CD14-positive monocyte (primary cell): Measurements from ENCODE around the gene ASMTL. TPM values are rescaled to one million over a fixed set of nuclear protein-coding genes. Genes with fewer than 3 reads are reported as not detected.
A peak's percentile ranks its signal among the peaks of the same experiment; 100 is the strongest.
"Not testable (repeated sequence)": the region's sequence is repeated elsewhere in the genome, so short reads cannot be mapped to it uniquely, and the experiment has no call there.

Experiments used
- DNase-seq, 3 donors: peaks; one replicate each; pipeline ENCODE4 v3.0.0-alpha.2; 2011 to 2022
- H2AFZ ChIP-seq: 2 replicates; pipeline ENCODE4 v1.6.0; 2012; ENCODE audit warnings: mild to moderate bottlenecking, low read depth, low read length, inconsistent platforms; ENCODE audit not compliant: insufficient read depth, poor library complexity, severe bottlenecking
- H3K27ac ChIP-seq, 2 donors: 1 replicate in 1 of 2; 2 replicates in 1 of 2; pipeline ENCODE4 v1.5.1; 2012 to 2013; ENCODE audit warnings: low read length in 2 of 2, control low read depth in 1 of 2, inconsistent platforms in 1 of 2, low read depth in 1 of 2, mild to moderate bottlenecking in 1 of 2
- H3K27me3 ChIP-seq, 2 donors: one replicate each; pipeline versions ENCODE4 v1.6.0 to v1.6.1; 2011 to 2013; ENCODE audit warnings: low read length in 2 of 2; ENCODE audit not compliant: control insufficient read depth in 2 of 2, insufficient read depth in 2 of 2
- H3K36me3 ChIP-seq, 2 donors: replicated peaks in 1 of 2; 1 replicate in 1 of 2; 2 replicates in 1 of 2; pipeline versions ENCODE4 v1.5.1 to v1.6.1; 2012 to 2013; ENCODE audit warnings: low read length in 2 of 2, control low read depth in 1 of 2, inconsistent platforms in 1 of 2, mild to moderate bottlenecking in 1 of 2; ENCODE audit not compliant: insufficient read depth in 2 of 2, control insufficient read depth in 1 of 2
- H3K4me1 ChIP-seq, 2 donors: 1 replicate in 1 of 2; 2 replicates in 1 of 2; pipeline versions ENCODE4 v1.5.1 to v1.6.1; 2012 to 2013; ENCODE audit warnings: low read length in 2 of 2, control low read depth in 1 of 2, inconsistent platforms in 1 of 2, mild to moderate bottlenecking in 1 of 2, moderate library complexity in 1 of 2; ENCODE audit not compliant: insufficient read depth in 2 of 2, control insufficient read depth in 1 of 2
- H3K4me2 ChIP-seq: replicated peaks from 2 replicates; pipeline ENCODE3; 2012; ENCODE audit warnings: low read length, moderate library complexity, mild to moderate bottlenecking; ENCODE audit not compliant: poor library complexity, severe bottlenecking; ENCODE audit errors: extremely low read depth
- H3K4me3 ChIP-seq, 3 experiments: fragments of 200-600 bp in 1 of 3; sonication (generic) in 1 of 3; replicated peaks in 1 of 3; 1 replicate in 2 of 3; 2 replicates in 1 of 3; pipeline ENCODE4 v1.5.1; 2011 to 2013; ENCODE audit warnings: low read length in 3 of 3, mild to moderate bottlenecking in 3 of 3, control low read depth in 2 of 3, low read depth in 2 of 3, inconsistent platforms in 1 of 3, moderate library complexity in 1 of 3
- H3K79me2 ChIP-seq: 2 replicates; pipeline ENCODE4 v1.6.0; 2012; ENCODE audit warnings: mild to moderate bottlenecking, control low read depth, inconsistent platforms, low read length, moderate library complexity; ENCODE audit not compliant: insufficient read depth
- H3K9ac ChIP-seq: 2 replicates; pipeline ENCODE4 v1.6.0; 2017; ENCODE audit warnings: low read length, mild to moderate bottlenecking; ENCODE audit not compliant: insufficient read depth, poor library complexity, severe bottlenecking
- H3K9me3 ChIP-seq, 2 donors: replicated peaks in 1 of 2; 1 replicate in 1 of 2; 2 replicates in 1 of 2; pipeline versions ENCODE4 v1.5.1 to v1.6.1; 2012 to 2013; ENCODE audit warnings: low read length in 2 of 2, control low read depth in 1 of 2; ENCODE audit not compliant: control insufficient read depth in 1 of 2, insufficient read depth in 1 of 2
- H4K20me1 ChIP-seq: 2 replicates; pipeline ENCODE4 v1.6.0; 2012; ENCODE audit warnings: mild to moderate bottlenecking, low read length, control low read depth, moderate library complexity; ENCODE audit not compliant: insufficient read depth
- H3K27ac Mint-ChIP-seq, 7 donors: one replicate each; pipeline ENCODE4 v1.8.0; 2020; ENCODE audit warnings: mild to moderate bottlenecking in 7 of 7, mixed read lengths in 7 of 7, moderate library complexity in 6 of 7, inconsistent platforms in 2 of 7
- H3K27me3 Mint-ChIP-seq, 3 donors: one replicate each; pipeline ENCODE4 v1.8.0; 2021 to 2022; ENCODE audit warnings: low read depth in 3 of 3, mild to moderate bottlenecking in 3 of 3, mixed read lengths in 3 of 3, moderate library complexity in 3 of 3, inconsistent platforms in 1 of 3
- H3K36me3 Mint-ChIP-seq, 2 donors: one replicate each; pipeline ENCODE4 v1.8.0; 2020; ENCODE audit warnings: mixed read lengths in 2 of 2, inconsistent platforms in 1 of 2, mild to moderate bottlenecking in 1 of 2
- H3K4me1 Mint-ChIP-seq: one replicate; pipeline ENCODE4 v1.8.0; 2020; ENCODE audit warnings: mild to moderate bottlenecking, mixed read lengths
- H3K4me3 Mint-ChIP-seq, 2 donors: one replicate each; pipeline ENCODE4 v1.8.0; 2020; ENCODE audit warnings: mild to moderate bottlenecking in 2 of 2, mixed read lengths in 2 of 2, moderate library complexity in 1 of 2
- H3K9me3 Mint-ChIP-seq, 7 donors: one replicate each; pipeline ENCODE4 v1.8.0; 2020 to 2022; ENCODE audit warnings: mixed read lengths in 7 of 7, mild to moderate bottlenecking in 6 of 7, moderate library complexity in 6 of 7, inconsistent platforms in 2 of 7
- CTCF ChIP-seq: fragments of 200-600 bp; IDR thresholded peaks from one replicate; pipeline ENCODE4 v1.8.0; 2022; ENCODE audit warnings: antibody characterized with exemption, mild to moderate bottlenecking
- WGBS: methylation state at CpG from one replicate; pipeline ENCODE4 v1.1.5; 2013; ENCODE audit warnings: missing lambda C conversion rate; ENCODE audit not compliant: insufficient coverage; 5-methylcytosine and 5-hydroxymethylcytosine counted together
- intact Hi-C, 2 donors: fragments of 100-400 bp; cut with micrococcal nuclease; formaldehyde crosslinking; loops; one replicate each; pipeline versions ENCODE4 v1.15.0 to v1.15.1; 2023
- polyA plus RNA-seq, 3 donors: library from polyadenylated mRNA; depleted of rRNA in 1 of 3; unstranded in 2 of 3; stranded (reverse) in 1 of 3; fragments of 300-500 nt in 2 of 3; fragments of >200 nt in 1 of 3; fragmentation: Illumina TruSeq in 2 of 3; gene quantifications; 1 replicate in 2 of 3; 2 replicates in 1 of 3; pipeline ENCODE4 v1.2.3, GENCODE V29; 2012 to 2021

The ASMTL gene
- polyA plus RNA-seq, 3 donors = 19.0 to 31.5 (median 31.0) TPM

- WGBS = 88% methylated on average over 9 of the region's 9 CpGs
- Histone ChIP-seq H3K36me3 (no peaks in the 10 kb centered on the region), H3K4me1 (peaks cover 13 to 16% of the 10 kb centered on the region in 2 donors), H3K27ac (no peak overlapping the region), H2AFZ (no peak overlapping the region), H3K27me3 (no peaks in the 10 kb centered on the region), H3K79me2 (peaks cover 22% of the 10 kb centered on the region), H3K9ac (no peak overlapping the region), H3K4me2 (no peak overlapping the region), H3K9me3 (peaks cover 19 to 41% of the 10 kb centered on the region in 2 donors), H3K4me3 (no peak overlapping the region), H4K20me1 (peaks cover 26% of the 10 kb centered on the region)
- TF ChIP-seq CTCF = no peak
- H3K4me3 Mint-ChIP-seq = no peak overlapping the region
- no peak for DNase-seq
- intact Hi-C loops = loop anchor here in 1 of 2 donors (5.0 kb wide), 1 partner anchor 47 kb away; no protein-coding TSS in a partner anchor
- H3K36me3 Mint-ChIP-seq = peaks cover 15 to 33% of the 10 kb centered on the region in 2 donors
- peaks cover 5% of the 10 kb centered on the region for H3K4me1 Mint-ChIP-seq
- H3K9me3 Mint-ChIP-seq = peaks cover 35 to 50% (median 45%) of the 10 kb centered on the region in 7 donors
- H3K27ac Mint-ChIP-seq = peak overlapping the region in 1 of 7 donors; percentile 7
- peaks cover 0 to 4% (median 4%) of the 10 kb centered on the region in 3 donors for H3K27me3 Mint-ChIP-seq
Observed at GRCh38 chrX:1449036-1449822, 3.5 kb downstream of the ASMTL start.

- not testable (repeated sequence) for H3K4me1 Mint-ChIP-seq, H2AFZ ChIP-seq, H3K27me3 Mint-ChIP-seq, H3K4me3 Mint-ChIP-seq, H3K9ac ChIP-seq, H3K27ac ChIP-seq, H3K36me3 ChIP-seq, H3K4me3 ChIP-seq, H3K4me2 ChIP-seq, DNase-seq, H3K27me3 ChIP-seq
- intact Hi-C loops = loop anchor here in 1 of 2 donors (5.0 kb wide), 1 partner anchor 46 kb away; no protein-coding TSS in a partner anchor
- Histone ChIP-seq H4K20me1 (peaks cover 26% of the 10 kb centered on the region), H3K79me2 (peaks cover 22% of the 10 kb centered on the region), H3K4me1 (peaks cover 13 to 16% of the 10 kb centered on the region in 2 donors), H3K9me3 (peaks cover 25 to 47% of the 10 kb centered on the region in 2 donors)
- peaks cover 19 to 38% of the 10 kb centered on the region in 2 donors for H3K36me3 Mint-ChIP-seq
- H3K27ac Mint-ChIP-seq = peak overlapping the region in 2 of 7 donors; percentile 7 to 32
- peaks cover 41 to 56% (median 52%) of the 10 kb centered on the region in 7 donors for H3K9me3 Mint-ChIP-seq
- 98% methylated on average over 5 of the region's 5 CpGs for WGBS
Observed at GRCh38 chrX:1448573-1449001, 4.1 kb downstream of the ASMTL start.

- not testable (repeated sequence) for H3K9ac ChIP-seq, H3K27me3 ChIP-seq, H2AFZ ChIP-seq, H3K4me3 Mint-ChIP-seq, H3K4me1 Mint-ChIP-seq, H3K27ac ChIP-seq, H3K4me2 ChIP-seq, H3K27me3 Mint-ChIP-seq, H3K36me3 ChIP-seq, H3K4me3 ChIP-seq, DNase-seq
- Mint-ChIP-seq H3K9me3 (peaks cover 43 to 59% (median 56%) of the 10 kb centered on the region in 7 donors), H3K36me3 (peaks cover 21 to 43% of the 10 kb centered on the region in 2 donors), H3K27ac (peak overlapping the region in 1 of 7 donors; percentile 32)
- Histone ChIP-seq H3K79me2 (peaks cover 22% of the 10 kb centered on the region), H3K4me1 (peaks cover 13 to 16% of the 10 kb centered on the region in 2 donors), H4K20me1 (peaks cover 26% of the 10 kb centered on the region), H3K9me3 (peaks cover 30 to 52% of the 10 kb centered on the region in 2 donors)
- intact Hi-C loops = loop anchor here in 1 of 2 donors (5.0 kb wide), 1 partner anchor 46 kb away; no protein-coding TSS in a partner anchor
- WGBS = 98% methylated on average over 8 of the region's 8 CpGs
Observed at GRCh38 chrX:1447969-1448572, 4.6 kb downstream of the ASMTL start.
